ENCODE measurements around the gene MOB1B.

DNA sequence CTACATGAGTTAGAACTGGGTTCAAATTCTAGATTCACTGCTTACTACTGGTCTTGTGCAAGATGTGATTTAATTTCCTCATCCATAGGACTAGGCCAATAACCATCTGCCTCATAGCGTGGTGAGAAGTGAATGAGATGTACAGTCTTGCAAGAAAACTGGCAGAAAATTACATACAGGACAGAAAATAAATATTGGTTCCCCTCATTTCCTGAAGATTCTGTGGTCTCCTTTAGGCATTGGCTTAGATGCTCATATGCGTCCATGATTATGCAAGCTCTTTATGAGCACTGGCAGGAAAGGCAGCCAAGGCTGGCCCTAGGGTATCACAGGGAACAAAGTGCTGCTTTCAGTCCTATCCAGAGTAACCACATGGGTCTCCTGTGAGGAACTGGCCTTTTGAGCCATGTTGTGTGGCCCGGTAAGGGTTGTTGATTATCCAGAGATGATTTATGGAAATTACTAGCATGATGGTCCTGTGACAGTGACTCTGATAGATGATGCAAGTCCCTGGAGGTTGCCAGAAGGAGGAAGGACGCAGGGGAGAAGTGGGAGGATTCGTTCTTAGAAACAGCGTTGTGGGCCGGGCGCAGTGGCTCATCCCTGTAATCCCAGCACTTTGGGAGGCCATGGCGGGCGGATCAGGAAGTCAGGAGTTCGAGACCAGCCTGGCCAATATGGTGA lies 9.9 kb upstream of the MOB1B start:
- no peak for TF ChIP-seq ISL1 (CRISPR knock-in tag; IDR thresholded peaks at IDR 0.05)
- no peak for TF ChIP-seq ZC3H10 (CRISPR knock-in tag; IDR thresholded peaks at IDR 0.05)
- no peak for TF ChIP-seq RARB (CRISPR knock-in tag; IDR thresholded peaks at IDR 0.05)
- no peak for TF ChIP-seq POU6F1 (CRISPR knock-in tag; IDR thresholded peaks at IDR 0.05; ENCODE audit: borderline replicate concordance, low read depth)

Measured in SK-N-SH treated with all-trans-retinoic acid at 6 μM for 48 hours (cell line).